Heart left ventricle (tissue), 13 donors: ENCODE results near the gene AKR1E2.

Experiments used
- POLR2A ChIP-seq, 2 donors: fragments of 450-650 bp; IDR thresholded peaks; one replicate each; pipeline ENCODE4 v1.6.1; 2017; ENCODE audit warnings: antibody characterized with exemption in 2 of 2, mild to moderate bottlenecking in 2 of 2, moderate library complexity in 2 of 2
- TF ChIP-seq, protein P1 (sequence below), 12 donors: fragments of 200-600 bp; sonication (generic) in 4 of 12; IDR thresholded peaks; one replicate each; pipeline versions ENCODE4 v1.5.0 to v1.8.0; 2018 to 2022; ENCODE audit warnings: antibody characterized with exemption in 12 of 12, mild to moderate bottlenecking in 5 of 12
- donor health status: ischemic (EF 13 %, LVEDD 7.1; RV severe dilation, severe dysfunction).
- donor health status: DM: no; HTN: yes; CAD: no.
- donor health status: DM: no; HTN: no; CAD: no.
- donor health status: ischemic (EF 25% LVEDD 6.9; RV normal size, moderate dysfunction).
- donor health status: ischemic (EF 25% LVEDD 5.7; RV mildly dilated, moderate dysfunction).
- donor health status: ischemic (EF 35%, LVEDD 5.7; RV mildly dilated, moderate dysfunction).
- donor health status: nonischemic (EF 11% LVEDD 7.7; RV severe dilation, severe dysfunction).
- donor health status: DM: yes; HTN: yes; CAD: no.
- donor health status: PGD.
- donor health status: ischemic (EF 29% LVEDD 5.4; RV normal size, mild dysfunction).
- donor health status: nonischemic (EF 23%, LVEDD 6.1; RV moderate dilation, normal function).

DNA sequence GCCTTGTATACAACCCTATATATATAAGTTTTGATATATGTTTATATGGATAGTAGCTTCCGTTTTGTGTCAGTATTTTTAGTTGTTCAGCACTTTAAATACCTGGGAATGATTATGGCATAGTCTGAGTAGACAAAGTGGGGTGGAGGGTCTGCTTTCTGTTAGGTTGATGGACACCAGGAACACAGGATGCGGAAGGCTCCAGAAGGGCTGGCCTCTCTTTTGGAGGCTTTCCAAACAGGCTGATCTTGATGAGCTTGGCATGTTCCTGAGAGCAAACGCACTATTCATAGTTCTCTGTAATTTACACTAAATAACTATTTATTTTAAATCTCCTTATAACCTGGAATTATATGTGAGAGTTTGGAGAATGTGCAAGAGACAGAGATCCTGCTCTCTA lies 12.7 kb downstream of the AKR1E2 start:
- no peak for TF ChIP-seq POLR2A (IDR thresholded peaks at IDR 0.05)
- TF ChIP-seq, protein P1, sequence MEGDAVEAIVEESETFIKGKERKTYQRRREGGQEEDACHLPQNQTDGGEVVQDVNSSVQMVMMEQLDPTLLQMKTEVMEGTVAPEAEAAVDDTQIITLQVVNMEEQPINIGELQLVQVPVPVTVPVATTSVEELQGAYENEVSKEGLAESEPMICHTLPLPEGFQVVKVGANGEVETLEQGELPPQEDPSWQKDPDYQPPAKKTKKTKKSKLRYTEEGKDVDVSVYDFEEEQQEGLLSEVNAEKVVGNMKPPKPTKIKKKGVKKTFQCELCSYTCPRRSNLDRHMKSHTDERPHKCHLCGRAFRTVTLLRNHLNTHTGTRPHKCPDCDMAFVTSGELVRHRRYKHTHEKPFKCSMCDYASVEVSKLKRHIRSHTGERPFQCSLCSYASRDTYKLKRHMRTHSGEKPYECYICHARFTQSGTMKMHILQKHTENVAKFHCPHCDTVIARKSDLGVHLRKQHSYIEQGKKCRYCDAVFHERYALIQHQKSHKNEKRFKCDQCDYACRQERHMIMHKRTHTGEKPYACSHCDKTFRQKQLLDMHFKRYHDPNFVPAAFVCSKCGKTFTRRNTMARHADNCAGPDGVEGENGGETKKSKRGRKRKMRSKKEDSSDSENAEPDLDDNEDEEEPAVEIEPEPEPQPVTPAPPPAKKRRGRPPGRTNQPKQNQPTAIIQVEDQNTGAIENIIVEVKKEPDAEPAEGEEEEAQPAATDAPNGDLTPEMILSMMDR (IDR thresholded peaks at IDR 0.05): no peak
